PC-9 (cell line): ENCODE results near the gene ABCA4.

Experiments
- EZH2 ChIP-seq: fragments of 200-600 bp; sonication (generic); IDR thresholded peaks from 2 replicates; pipeline ENCODE4 v1.8.0; 2017; ENCODE audit warnings: antibody characterized with exemption, low read depth
- TF ChIP-seq, protein P1 (sequence below): fragments of 200-600 bp; sonication (generic); conservative IDR thresholded peaks from 2 replicates; pipeline ENCODE4 v1.6.1; 2017; ENCODE audit warnings: mixed run types, antibody characterized with exemption, mild to moderate bottlenecking, moderate library complexity

DNA sequence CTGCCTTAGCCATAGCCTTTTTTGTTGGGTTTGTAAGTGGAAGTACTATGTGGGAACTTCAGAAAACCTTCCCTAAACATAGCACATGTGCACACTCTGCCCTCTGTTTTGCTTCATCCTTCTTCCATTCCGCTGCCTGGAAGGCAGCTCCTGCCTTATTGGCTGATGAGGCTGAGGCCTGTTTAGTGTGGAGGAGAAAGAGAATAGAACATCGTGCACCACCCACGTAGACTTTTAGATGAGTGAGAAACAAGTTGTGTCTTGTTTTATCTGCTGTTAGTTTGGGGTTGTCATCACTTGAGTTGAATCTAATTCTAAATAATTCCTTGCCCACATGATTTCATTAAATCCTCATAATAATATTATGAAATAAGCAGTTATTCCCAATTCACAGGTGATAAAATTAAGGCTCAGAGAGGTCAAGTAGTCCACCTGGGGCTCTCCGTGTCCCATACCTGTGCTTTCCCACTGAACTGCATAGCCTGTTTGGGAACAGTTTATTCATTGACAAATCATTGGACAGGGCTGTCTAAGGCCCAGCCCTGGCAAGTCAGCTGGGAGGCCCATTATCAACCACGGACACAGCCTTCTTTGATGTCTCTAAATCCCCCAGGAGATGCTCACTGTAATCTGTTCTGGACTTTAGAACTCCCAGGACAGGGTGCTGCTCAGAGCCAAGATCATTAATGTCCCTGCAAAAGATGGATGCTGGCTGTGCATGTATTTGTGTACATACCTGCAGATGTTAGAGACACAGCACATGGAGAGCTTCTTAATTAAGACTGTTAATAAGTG is 93.0 kb downstream of the ABCA4 start:
- TF ChIP-seq, protein P1, sequence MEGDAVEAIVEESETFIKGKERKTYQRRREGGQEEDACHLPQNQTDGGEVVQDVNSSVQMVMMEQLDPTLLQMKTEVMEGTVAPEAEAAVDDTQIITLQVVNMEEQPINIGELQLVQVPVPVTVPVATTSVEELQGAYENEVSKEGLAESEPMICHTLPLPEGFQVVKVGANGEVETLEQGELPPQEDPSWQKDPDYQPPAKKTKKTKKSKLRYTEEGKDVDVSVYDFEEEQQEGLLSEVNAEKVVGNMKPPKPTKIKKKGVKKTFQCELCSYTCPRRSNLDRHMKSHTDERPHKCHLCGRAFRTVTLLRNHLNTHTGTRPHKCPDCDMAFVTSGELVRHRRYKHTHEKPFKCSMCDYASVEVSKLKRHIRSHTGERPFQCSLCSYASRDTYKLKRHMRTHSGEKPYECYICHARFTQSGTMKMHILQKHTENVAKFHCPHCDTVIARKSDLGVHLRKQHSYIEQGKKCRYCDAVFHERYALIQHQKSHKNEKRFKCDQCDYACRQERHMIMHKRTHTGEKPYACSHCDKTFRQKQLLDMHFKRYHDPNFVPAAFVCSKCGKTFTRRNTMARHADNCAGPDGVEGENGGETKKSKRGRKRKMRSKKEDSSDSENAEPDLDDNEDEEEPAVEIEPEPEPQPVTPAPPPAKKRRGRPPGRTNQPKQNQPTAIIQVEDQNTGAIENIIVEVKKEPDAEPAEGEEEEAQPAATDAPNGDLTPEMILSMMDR: no peak
- TF ChIP-seq EZH2: no peak
